IMR-90 (cell line): ENCODE data around the gene MSL3B.

Experiments used
- ATAC-seq: fragments of 200-7000 bp; cut with Tn5 transposase; 2 replicates; pipeline ENCODE4 v1.9.1; 2020; ENCODE audit warnings: low read depth, mild to moderate bottlenecking, moderate library complexity
- BruUV-seq: library from RNA; stranded (reverse); fragments of 400-500 nt; replicated peaks from 2 replicates; lab custom pipeline; 2021; lab: Mats Ljungman, UMichigan
- CTCF ChIA-PET: fragments of 300-600 bp; formaldehyde crosslinking; extraction: SDS; loops from one replicate; lab custom pipeline; 2021; ENCODE audit warnings: antibody characterized with exemption; lab: Yijun Ruan, JAX
- POLR2A ChIA-PET: fragments of 300-600 bp; sonication (Branson Sonifier 250); formaldehyde crosslinking; loops from one replicate; lab custom pipeline; 2022; ENCODE audit warnings: antibody characterized with exemption; ENCODE audit not compliant: unreplicated experiment; lab: Charles Lee
- DNase-seq: peaks from one replicate; pipeline ENCODE4 v3.0.0; 2013
- H2AFZ ChIP-seq: replicated peaks from 2 replicates; pipeline ENCODE3; 2013; ENCODE audit warnings: low read length, mild to moderate bottlenecking; ENCODE audit not compliant: poor library complexity
- H2AK5ac ChIP-seq: 2 replicates; pipeline ENCODE4 v1.6.1; 2013; ENCODE audit warnings: low read depth, low read length, inconsistent platforms
- H2AK9ac ChIP-seq: replicated peaks from 2 replicates; pipeline ENCODE3; 2013; ENCODE audit warnings: mild to moderate bottlenecking, low read depth, low read length, moderate library complexity; ENCODE audit not compliant: poor library complexity
- H2BK120ac ChIP-seq: 2 replicates; pipeline ENCODE4 v1.6.1; 2013; ENCODE audit warnings: low read depth, low read length, inconsistent platforms
- H2BK15ac ChIP-seq: 3 replicates; pipeline ENCODE4 v1.6.1; 2013; ENCODE audit warnings: low read depth, low read length, inconsistent platforms
- H2BK20ac ChIP-seq: 2 replicates; pipeline ENCODE4 v1.6.1; 2013; ENCODE audit warnings: low read depth, mild to moderate bottlenecking, inconsistent platforms, low read length, moderate library complexity
- H2BK5ac ChIP-seq: 2 replicates; pipeline ENCODE4 v1.6.1; 2013; ENCODE audit warnings: mild to moderate bottlenecking, low read depth, low read length, inconsistent platforms; ENCODE audit not compliant: poor library complexity, severe bottlenecking
- H3K14ac ChIP-seq: replicated peaks from 2 replicates; pipeline ENCODE4 v1.6.1; 2013; ENCODE audit warnings: low read depth, low read length, inconsistent platforms
- H3K18ac ChIP-seq: 2 replicates; pipeline ENCODE4 v1.6.1; 2013; ENCODE audit warnings: low read depth, low read length, control low read depth
- H3K23ac ChIP-seq: 2 replicates; pipeline ENCODE4 v1.6.1; 2013; ENCODE audit warnings: low read depth, low read length, inconsistent platforms
- H3K27ac ChIP-seq: 2 replicates; pipeline ENCODE4 v1.5.1; 2013; ENCODE audit warnings: mild to moderate bottlenecking, control low read depth, low read length; ENCODE audit not compliant: insufficient read depth
- H3K27me3 ChIP-seq: 2 replicates; pipeline ENCODE4 v1.6.1; 2013; ENCODE audit warnings: low read length; ENCODE audit not compliant: control insufficient read depth, insufficient read depth
- H3K36me3 ChIP-seq: 2 replicates; pipeline ENCODE4 v1.6.1; 2013; ENCODE audit warnings: low read length, mixed read lengths; ENCODE audit not compliant: control insufficient read depth, insufficient read depth
- H3K4ac ChIP-seq: 2 replicates; pipeline ENCODE4 v1.6.1; 2013; ENCODE audit warnings: low read depth, low read length, inconsistent platforms
- H3K4me1 ChIP-seq: 2 replicates; pipeline ENCODE4 v1.6.1; 2013; ENCODE audit warnings: low read length, mixed read lengths; ENCODE audit not compliant: control insufficient read depth, insufficient read depth
- H3K4me2 ChIP-seq: 2 replicates; pipeline ENCODE4 v1.6.1; 2013; ENCODE audit warnings: low read depth, mild to moderate bottlenecking, control low read depth, low read length, moderate library complexity
- H3K4me3 ChIP-seq: 2 replicates; pipeline ENCODE4 v1.5.1; 2013; ENCODE audit warnings: low read depth, mild to moderate bottlenecking, control low read depth, low read length, moderate library complexity; ENCODE audit not compliant: insufficient read depth
- H3K56ac ChIP-seq: 2 replicates; pipeline ENCODE4 v1.6.1; 2013; ENCODE audit warnings: low read length, inconsistent platforms; ENCODE audit not compliant: insufficient read depth; ENCODE audit errors: extremely low read depth
- H3K79me1 ChIP-seq, 2 experiments: 2 replicates each; pipeline ENCODE4 v1.6.1; 2013; ENCODE audit warnings: low read length in 2 of 2, inconsistent platforms in 1 of 2, low read depth in 1 of 2
- H3K9ac ChIP-seq: 2 replicates; pipeline ENCODE4 v1.6.1; 2013; ENCODE audit warnings: low read depth, low read length, control low read depth
- H3K9me1 ChIP-seq: 2 replicates; pipeline ENCODE4 v1.6.1; 2013; ENCODE audit warnings: low read length, inconsistent platforms; ENCODE audit not compliant: insufficient read depth
- H3K9me3 ChIP-seq: 2 replicates; pipeline ENCODE4 v1.6.1; 2013; ENCODE audit warnings: low read length; ENCODE audit not compliant: control insufficient read depth, insufficient read depth
- H4K20me1 ChIP-seq: 2 replicates; pipeline ENCODE4 v1.6.1; 2013; ENCODE audit warnings: low read length, inconsistent platforms; ENCODE audit not compliant: insufficient read depth
- H4K5ac ChIP-seq: 2 replicates; pipeline ENCODE4 v1.6.1; 2013; ENCODE audit warnings: mild to moderate bottlenecking, low read depth, low read length, control low read depth
- H4K8ac ChIP-seq, 2 experiments: 2 replicates each; pipeline ENCODE4 v1.6.1; 2013; ENCODE audit warnings: low read depth in 2 of 2, low read length in 2 of 2, control low read depth in 1 of 2, inconsistent platforms in 1 of 2
- H4K91ac ChIP-seq: 2 replicates; pipeline ENCODE4 v1.6.1; 2013; ENCODE audit warnings: low read depth, low read length, inconsistent platforms; ENCODE audit not compliant: insufficient read depth
- BHLHE40 ChIP-seq: fragments of 150-350 bp; IDR thresholded peaks from 2 replicates; pipeline ENCODE4 v1.6.1; 2016; ENCODE audit warnings: mild to moderate bottlenecking, low read depth, low read length
- CEBPB ChIP-seq: IDR thresholded peaks from 2 replicates; pipeline ENCODE4 v1.6.1; 2012; ENCODE audit warnings: low read depth, low read length, improper control_type of control experiment
- CHD1 ChIP-seq: IDR thresholded peaks from 2 replicates; pipeline ENCODE4 v1.6.1; 2012; ENCODE audit warnings: low read depth, low read length, improper control_type of control experiment
- FOS ChIP-seq: fragments of 150-350 bp; IDR thresholded peaks from 2 replicates; pipeline ENCODE4 v1.6.1; 2016; ENCODE audit warnings: low read depth, low read length
- MAFK ChIP-seq: IDR thresholded peaks from 2 replicates; pipeline ENCODE4 v1.6.1; 2012; ENCODE audit warnings: low read depth, low read length, improper control_type of control experiment
- MAZ ChIP-seq: IDR thresholded peaks from 2 replicates; pipeline ENCODE4 v1.6.1; 2012; ENCODE audit warnings: low read depth, mild to moderate bottlenecking, low read length, improper control_type of control experiment, moderate library complexity, borderline replicate concordance
- MXI1 ChIP-seq: IDR thresholded peaks from 2 replicates; pipeline ENCODE4 v1.6.1; 2012; ENCODE audit warnings: low read depth, mild to moderate bottlenecking, low read length, moderate library complexity, borderline replicate concordance
- NFE2L2 ChIP-seq: fragments of 150-350 bp; IDR thresholded peaks from 2 replicates; pipeline ENCODE4 v1.6.1; 2016; ENCODE audit warnings: low read depth, mild to moderate bottlenecking, low read length
- POLR2A ChIP-seq: IDR thresholded peaks from 2 replicates; pipeline ENCODE4 v1.6.1; 2012; ENCODE audit warnings: mild to moderate bottlenecking, low read depth, low read length
- RAD21 ChIP-seq: IDR thresholded peaks from 2 replicates; pipeline ENCODE4 v1.6.1; 2012; ENCODE audit warnings: low read length, improper control_type of control experiment
- RCOR1 ChIP-seq: IDR thresholded peaks from 2 replicates; pipeline ENCODE4 v1.6.1; 2012; ENCODE audit warnings: mild to moderate bottlenecking, low read length, improper control_type of control experiment; ENCODE audit not compliant: insufficient replicate concordance
- RFX5 ChIP-seq: IDR thresholded peaks from 2 replicates; pipeline ENCODE4 v1.8.0; 2012; ENCODE audit warnings: low read depth, mild to moderate bottlenecking, low read length, moderate library complexity
- SMC3 ChIP-seq: fragments of 150-350 bp; IDR thresholded peaks from 2 replicates; pipeline ENCODE4 v1.6.1; 2016; ENCODE audit warnings: low read depth, mild to moderate bottlenecking, antibody characterized with exemption, low read length, moderate library complexity
- WGBS, 2 experiments: methylation state at CpG; one replicate each; pipeline versions ENCODE4 v1.1.5 to v1.1.7; 2013; ENCODE audit warnings: missing lambda C conversion rate in 2 of 2; ENCODE audit not compliant: insufficient read length in 1 of 2; ENCODE audit errors: extremely low coverage in 2 of 2; 5-methylcytosine and 5-hydroxymethylcytosine counted together
- dilution Hi-C: fragments of 300-500 bp; cut with HindIII; formaldehyde crosslinking; loops from one replicate; pipeline ENCODE4 v1.14.3; 2018; ENCODE audit warnings: low sequenced_read_pairs; ENCODE audit not compliant: unreplicated experiment
- in situ Hi-C: fragments of 300-500 bp; cut with MboI; formaldehyde crosslinking; loops from 3 replicates; pipeline ENCODE4 v1.14.3; 2019; ENCODE audit warnings: low sequenced_read_pairs, inconsistent platforms, mixed read lengths
- intact Hi-C: fragments of 100-400 bp; cut with micrococcal nuclease; formaldehyde crosslinking; loops from 2 replicates; pipeline ENCODE4 v1.10.0; 2022
- TF ChIP-seq, protein P1 (sequence below): fragments of 150-350 bp; IDR thresholded peaks from 2 replicates; pipeline ENCODE4 v1.6.1; 2016; ENCODE audit warnings: low read depth, mild to moderate bottlenecking, low read length, moderate library complexity, borderline replicate concordance
- TF ChIP-seq, protein P2 (sequence below): fragments of 150-350 bp; IDR thresholded peaks from 2 replicates; pipeline ENCODE4 v1.6.1; 2017; ENCODE audit warnings: mild to moderate bottlenecking, antibody characterized with exemption, low read length, low read depth
- TF ChIP-seq, protein P3 (sequence below): conservative IDR thresholded peaks from 2 replicates; pipeline ENCODE4 v1.5.1; 2012; ENCODE audit warnings: mild to moderate bottlenecking, low read depth, low read length, improper control_type of control experiment

Gene MSL3B

DNA sequence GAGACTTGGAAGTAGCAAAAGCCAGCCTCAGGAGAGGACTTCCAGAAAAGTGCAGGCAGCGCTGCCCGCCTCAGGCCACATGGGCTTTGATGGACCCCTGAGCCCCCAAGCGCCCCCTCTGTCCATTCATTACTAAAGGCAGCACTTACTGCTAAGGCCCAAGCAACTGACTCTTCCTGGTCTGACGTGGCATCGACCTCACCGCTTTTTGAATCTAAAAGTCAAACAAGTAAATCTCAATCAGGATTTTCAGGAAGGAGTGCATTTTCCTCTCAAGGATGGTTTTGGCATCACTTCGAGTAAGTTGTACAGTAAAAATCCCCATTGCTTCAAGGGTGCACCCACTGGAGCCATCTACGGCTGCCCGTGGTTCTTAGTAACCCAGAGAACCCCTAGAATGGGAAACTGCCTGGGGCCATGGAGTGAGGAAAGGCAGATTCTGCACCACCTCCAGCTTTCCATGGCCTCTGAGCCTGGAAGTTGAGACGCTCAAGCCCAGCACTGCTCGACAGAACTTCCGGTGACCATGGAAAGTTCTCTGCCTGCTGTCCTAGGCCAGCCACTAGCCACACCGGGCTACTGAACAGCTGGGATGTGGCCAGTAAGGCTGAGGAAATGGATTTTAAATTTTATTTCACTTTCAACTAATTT, 20.8 kb downstream of the MSL3B start:
- Histone ChIP-seq H3K4me3 (no peak overlapping the region), H3K27ac (no peak overlapping the region), H4K91ac (no peak overlapping the region), H3K18ac (no peak overlapping the region), H2BK15ac (no peak overlapping the region), H3K4me1 (peaks cover 5% of the 10 kb centered on the region), H4K20me1 (peaks cover 4% of the 10 kb centered on the region), H3K36me3 (peaks cover 21% of the 10 kb centered on the region), H2BK20ac (no peak overlapping the region), H3K56ac (no peak overlapping the region), H3K79me1 (peaks cover 48 to 70% of the 10 kb centered on the region in 2 experiments), H2BK120ac (no peak overlapping the region), H3K4me2 (no peak overlapping the region), H3K9me1 (peaks cover 13% of the 10 kb centered on the region; the same call in 1 of the 2 replicates), H2AK5ac (no peak overlapping the region), H4K8ac (no peak overlapping the region; a peak in 1 of 4 replicates), H2BK5ac (no peak overlapping the region), H3K23ac (no peak overlapping the region), H3K9me3 (no peaks in the 10 kb centered on the region), H3K9ac (no peak overlapping the region), H2AK9ac (no peak overlapping the region), H3K27me3 (no peaks in the 10 kb centered on the region), H3K4ac (no peak overlapping the region), H3K14ac (no peak overlapping the region), H2AFZ (no peak overlapping the region), H4K5ac (no peak overlapping the region)
- dilution Hi-C loops (no loop called here), in situ Hi-C loops (loop anchor here (25.0 kb wide), 1 partner anchor 385 kb away; no protein-coding TSS in a partner anchor), intact Hi-C loops (no loop called here)
- CTCF ChIA-PET, result no interaction called here
- DNase-seq, result no peak
- TF ChIP-seq RAD21, result no peak
- TF ChIP-seq SMC3, result no peak
- no peak for TF ChIP-seq MAZ
- no peak for TF ChIP-seq RFX5
- TF ChIP-seq, protein P1, sequence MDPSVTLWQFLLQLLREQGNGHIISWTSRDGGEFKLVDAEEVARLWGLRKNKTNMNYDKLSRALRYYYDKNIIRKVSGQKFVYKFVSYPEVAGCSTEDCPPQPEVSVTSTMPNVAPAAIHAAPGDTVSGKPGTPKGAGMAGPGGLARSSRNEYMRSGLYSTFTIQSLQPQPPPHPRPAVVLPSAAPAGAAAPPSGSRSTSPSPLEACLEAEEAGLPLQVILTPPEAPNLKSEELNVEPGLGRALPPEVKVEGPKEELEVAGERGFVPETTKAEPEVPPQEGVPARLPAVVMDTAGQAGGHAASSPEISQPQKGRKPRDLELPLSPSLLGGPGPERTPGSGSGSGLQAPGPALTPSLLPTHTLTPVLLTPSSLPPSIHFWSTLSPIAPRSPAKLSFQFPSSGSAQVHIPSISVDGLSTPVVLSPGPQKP, result no peak
- TF ChIP-seq, protein P2, sequence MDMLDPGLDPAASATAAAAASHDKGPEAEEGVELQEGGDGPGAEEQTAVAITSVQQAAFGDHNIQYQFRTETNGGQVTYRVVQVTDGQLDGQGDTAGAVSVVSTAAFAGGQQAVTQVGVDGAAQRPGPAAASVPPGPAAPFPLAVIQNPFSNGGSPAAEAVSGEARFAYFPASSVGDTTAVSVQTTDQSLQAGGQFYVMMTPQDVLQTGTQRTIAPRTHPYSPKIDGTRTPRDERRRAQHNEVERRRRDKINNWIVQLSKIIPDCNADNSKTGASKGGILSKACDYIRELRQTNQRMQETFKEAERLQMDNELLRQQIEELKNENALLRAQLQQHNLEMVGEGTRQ, result no peak
- TF ChIP-seq MXI1, result no peak
- TF ChIP-seq FOS, result no peak
- TF ChIP-seq POLR2A, result no peak
- no peak for TF ChIP-seq CEBPB
- TF ChIP-seq NFE2L2, result no peak
- TF ChIP-seq RCOR1, result no peak
- no peak for TF ChIP-seq BHLHE40
- TF ChIP-seq MAFK, result no peak
- TF ChIP-seq, protein P3, sequence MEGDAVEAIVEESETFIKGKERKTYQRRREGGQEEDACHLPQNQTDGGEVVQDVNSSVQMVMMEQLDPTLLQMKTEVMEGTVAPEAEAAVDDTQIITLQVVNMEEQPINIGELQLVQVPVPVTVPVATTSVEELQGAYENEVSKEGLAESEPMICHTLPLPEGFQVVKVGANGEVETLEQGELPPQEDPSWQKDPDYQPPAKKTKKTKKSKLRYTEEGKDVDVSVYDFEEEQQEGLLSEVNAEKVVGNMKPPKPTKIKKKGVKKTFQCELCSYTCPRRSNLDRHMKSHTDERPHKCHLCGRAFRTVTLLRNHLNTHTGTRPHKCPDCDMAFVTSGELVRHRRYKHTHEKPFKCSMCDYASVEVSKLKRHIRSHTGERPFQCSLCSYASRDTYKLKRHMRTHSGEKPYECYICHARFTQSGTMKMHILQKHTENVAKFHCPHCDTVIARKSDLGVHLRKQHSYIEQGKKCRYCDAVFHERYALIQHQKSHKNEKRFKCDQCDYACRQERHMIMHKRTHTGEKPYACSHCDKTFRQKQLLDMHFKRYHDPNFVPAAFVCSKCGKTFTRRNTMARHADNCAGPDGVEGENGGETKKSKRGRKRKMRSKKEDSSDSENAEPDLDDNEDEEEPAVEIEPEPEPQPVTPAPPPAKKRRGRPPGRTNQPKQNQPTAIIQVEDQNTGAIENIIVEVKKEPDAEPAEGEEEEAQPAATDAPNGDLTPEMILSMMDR, result no peak
- no peak for TF ChIP-seq CHD1
- no TSS peak for BruUV-seq
- 96% methylated on average over 4 of the region's 13 CpGs; no CpG with 5 or more reads in 1 of the 2 experiments for WGBS, 2 experiments
- no peak for ATAC-seq
- POLR2A ChIA-PET, result no interaction called here
